OCI-LY3 (cell line): Measurements from ENCODE around the gene ESR1.

Experiments used
- EZH2phosphoT487 ChIP-seq: fragments of 200-600 bp; shearing (Covaris generic); IDR thresholded peaks from 2 replicates; pipeline ENCODE4 v1.6.1; 2018; ENCODE audit warnings: antibody characterized with exemption, mixed run types, low read depth
- TF ChIP-seq, protein P1 (sequence below): fragments of 200-600, 300-600 bp; sonication (generic); IDR thresholded peaks from 2 replicates; pipeline ENCODE4 v1.5.1; 2014; ENCODE audit warnings: antibody characterized with exemption, low read length, low read depth

DNA sequence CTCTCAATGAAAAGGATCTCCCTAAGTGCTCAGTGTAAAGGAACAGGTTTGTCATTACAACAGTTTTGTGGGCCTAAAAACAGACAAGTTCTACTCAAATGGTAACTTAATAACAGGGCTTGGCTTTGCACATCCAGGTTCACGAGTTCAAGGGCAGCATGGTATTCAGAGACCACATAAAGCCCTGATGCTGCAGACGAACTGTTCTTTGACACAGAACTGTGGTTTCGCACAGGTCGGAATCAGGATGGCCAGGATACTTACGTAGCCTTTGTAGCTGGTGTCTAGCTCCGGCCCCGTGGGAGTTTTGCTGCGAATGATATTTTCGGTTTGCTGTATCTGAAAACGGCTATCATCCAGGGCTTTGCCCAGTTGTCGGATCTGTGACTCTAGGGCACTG lies 335.9 kb downstream of the ESR1 start:
- TF ChIP-seq, protein P1, sequence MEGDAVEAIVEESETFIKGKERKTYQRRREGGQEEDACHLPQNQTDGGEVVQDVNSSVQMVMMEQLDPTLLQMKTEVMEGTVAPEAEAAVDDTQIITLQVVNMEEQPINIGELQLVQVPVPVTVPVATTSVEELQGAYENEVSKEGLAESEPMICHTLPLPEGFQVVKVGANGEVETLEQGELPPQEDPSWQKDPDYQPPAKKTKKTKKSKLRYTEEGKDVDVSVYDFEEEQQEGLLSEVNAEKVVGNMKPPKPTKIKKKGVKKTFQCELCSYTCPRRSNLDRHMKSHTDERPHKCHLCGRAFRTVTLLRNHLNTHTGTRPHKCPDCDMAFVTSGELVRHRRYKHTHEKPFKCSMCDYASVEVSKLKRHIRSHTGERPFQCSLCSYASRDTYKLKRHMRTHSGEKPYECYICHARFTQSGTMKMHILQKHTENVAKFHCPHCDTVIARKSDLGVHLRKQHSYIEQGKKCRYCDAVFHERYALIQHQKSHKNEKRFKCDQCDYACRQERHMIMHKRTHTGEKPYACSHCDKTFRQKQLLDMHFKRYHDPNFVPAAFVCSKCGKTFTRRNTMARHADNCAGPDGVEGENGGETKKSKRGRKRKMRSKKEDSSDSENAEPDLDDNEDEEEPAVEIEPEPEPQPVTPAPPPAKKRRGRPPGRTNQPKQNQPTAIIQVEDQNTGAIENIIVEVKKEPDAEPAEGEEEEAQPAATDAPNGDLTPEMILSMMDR = no peak
- no peak for TF ChIP-seq EZH2phosphoT487
